Glutamatergic neuron (in vitro differentiated cells): ENCODE data around the gene HIVEP2. TPM values are rescaled to one million over a fixed set of nuclear protein-coding genes. Genes with fewer than 3 reads are reported as not detected.

Source experiments
- DNase-seq: peaks from one replicate; pipeline ENCODE4 v3.0.0; 2022
- H3K27ac Mint-ChIP-seq: one replicate; pipeline ENCODE4 v1.8.0; 2020; ENCODE audit warnings: mild to moderate bottlenecking, mixed read lengths, inconsistent platforms; ENCODE audit not compliant: unreplicated experiment
- H3K27me3 Mint-ChIP-seq: one replicate; pipeline ENCODE4 v1.8.0; 2020; ENCODE audit warnings: mild to moderate bottlenecking, moderate library complexity, mixed read lengths, inconsistent platforms; ENCODE audit not compliant: unreplicated experiment
- H3K36me3 Mint-ChIP-seq: one replicate; pipeline ENCODE4 v1.8.0; 2020; ENCODE audit warnings: mild to moderate bottlenecking, mixed read lengths, inconsistent platforms; ENCODE audit not compliant: unreplicated experiment
- H3K4me1 Mint-ChIP-seq: one replicate; pipeline ENCODE4 v1.8.0; 2020; ENCODE audit warnings: mild to moderate bottlenecking, low read depth, mixed read lengths, inconsistent platforms; ENCODE audit not compliant: unreplicated experiment
- H3K4me3 Mint-ChIP-seq: one replicate; pipeline ENCODE4 v1.8.0; 2020; ENCODE audit warnings: mild to moderate bottlenecking, mixed read lengths, inconsistent platforms; ENCODE audit not compliant: unreplicated experiment
- H3K9me3 Mint-ChIP-seq: one replicate; pipeline ENCODE4 v1.8.0; 2020; ENCODE audit warnings: mild to moderate bottlenecking, moderate library complexity, mixed read lengths, inconsistent platforms; ENCODE audit not compliant: unreplicated experiment
- total RNA-seq: library from RNA; stranded (reverse); fragmentation: NEBNext Ultra II Directional; extraction: Animal tissue kit (Norgen Biotek cat#: 25700); gene quantifications from one replicate; pipeline ENCODE4 v1.2.1, GENCODE V29; 2021; ENCODE audit not compliant: unreplicated experiment
- TF ChIP-seq, protein P1 (sequence below): fragments of 200-600 bp; sonication (generic); IDR thresholded peaks from one replicate; pipeline ENCODE4 v1.5.0; 2021; ENCODE audit not compliant: partially characterized antibody, unreplicated experiment

HIVEP2 gene
- total RNA-seq, 1 donor from 2014 or later, result 2.6 TPM

DNA sequence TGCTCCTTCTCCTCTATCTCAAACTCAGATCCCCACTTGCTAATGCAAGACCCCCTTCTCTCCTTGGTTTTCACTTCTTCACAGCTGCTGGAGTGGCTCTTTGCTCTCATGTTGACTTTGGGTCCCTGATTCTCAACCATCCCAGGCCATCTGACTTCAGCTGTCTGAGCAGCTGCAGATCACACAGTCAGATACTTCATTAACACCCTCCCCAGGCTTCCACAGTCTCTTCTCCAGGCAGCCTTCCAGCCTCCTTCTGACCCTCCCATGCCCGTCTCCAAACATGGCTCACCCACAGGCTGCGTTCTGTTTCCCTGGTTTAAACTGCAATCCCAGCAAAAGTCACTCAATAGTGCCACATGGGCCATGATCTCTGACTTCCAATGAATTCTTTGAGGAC is 65.4 kb downstream of the HIVEP2 start:
- H3K27me3 Mint-ChIP-seq, result peaks cover 1% of the 10 kb centered on the region

DNA sequence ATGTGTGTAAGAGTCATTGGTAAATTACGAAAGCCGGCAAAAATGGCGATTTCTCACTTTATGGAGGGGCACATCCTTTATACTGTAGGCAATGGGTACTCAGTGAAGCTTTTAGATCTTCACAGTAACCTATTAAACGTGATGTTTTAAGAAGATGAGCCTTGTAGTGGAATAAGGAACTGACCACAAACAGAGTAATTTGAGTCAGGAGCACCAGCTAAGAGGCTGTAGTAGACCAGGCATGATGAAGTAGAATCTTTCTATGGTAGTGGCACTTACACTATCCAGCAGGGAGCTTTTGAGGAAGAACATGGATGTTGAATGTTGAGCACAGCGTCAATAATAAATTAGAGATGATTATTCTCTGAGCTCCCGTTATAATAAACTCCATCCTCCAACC is 65.9 kb downstream of the HIVEP2 start:
- H3K4me1 Mint-ChIP-seq, result peaks cover under 1% of the 10 kb centered on the region

More for the DNA sequence above, 65.4 kb downstream of the HIVEP2 start:
- H3K4me1 Mint-ChIP-seq, result peaks cover 5% of the 10 kb centered on the region
- DNase-seq, result no peak
- no peak overlapping the region for H3K4me3 Mint-ChIP-seq
- H3K36me3 Mint-ChIP-seq, result no peaks in the 10 kb centered on the region
- H3K9me3 Mint-ChIP-seq, result no peaks in the 10 kb centered on the region
- TF ChIP-seq, protein P1, sequence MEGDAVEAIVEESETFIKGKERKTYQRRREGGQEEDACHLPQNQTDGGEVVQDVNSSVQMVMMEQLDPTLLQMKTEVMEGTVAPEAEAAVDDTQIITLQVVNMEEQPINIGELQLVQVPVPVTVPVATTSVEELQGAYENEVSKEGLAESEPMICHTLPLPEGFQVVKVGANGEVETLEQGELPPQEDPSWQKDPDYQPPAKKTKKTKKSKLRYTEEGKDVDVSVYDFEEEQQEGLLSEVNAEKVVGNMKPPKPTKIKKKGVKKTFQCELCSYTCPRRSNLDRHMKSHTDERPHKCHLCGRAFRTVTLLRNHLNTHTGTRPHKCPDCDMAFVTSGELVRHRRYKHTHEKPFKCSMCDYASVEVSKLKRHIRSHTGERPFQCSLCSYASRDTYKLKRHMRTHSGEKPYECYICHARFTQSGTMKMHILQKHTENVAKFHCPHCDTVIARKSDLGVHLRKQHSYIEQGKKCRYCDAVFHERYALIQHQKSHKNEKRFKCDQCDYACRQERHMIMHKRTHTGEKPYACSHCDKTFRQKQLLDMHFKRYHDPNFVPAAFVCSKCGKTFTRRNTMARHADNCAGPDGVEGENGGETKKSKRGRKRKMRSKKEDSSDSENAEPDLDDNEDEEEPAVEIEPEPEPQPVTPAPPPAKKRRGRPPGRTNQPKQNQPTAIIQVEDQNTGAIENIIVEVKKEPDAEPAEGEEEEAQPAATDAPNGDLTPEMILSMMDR, result no peak
- no peak overlapping the region for H3K27ac Mint-ChIP-seq

DNA sequence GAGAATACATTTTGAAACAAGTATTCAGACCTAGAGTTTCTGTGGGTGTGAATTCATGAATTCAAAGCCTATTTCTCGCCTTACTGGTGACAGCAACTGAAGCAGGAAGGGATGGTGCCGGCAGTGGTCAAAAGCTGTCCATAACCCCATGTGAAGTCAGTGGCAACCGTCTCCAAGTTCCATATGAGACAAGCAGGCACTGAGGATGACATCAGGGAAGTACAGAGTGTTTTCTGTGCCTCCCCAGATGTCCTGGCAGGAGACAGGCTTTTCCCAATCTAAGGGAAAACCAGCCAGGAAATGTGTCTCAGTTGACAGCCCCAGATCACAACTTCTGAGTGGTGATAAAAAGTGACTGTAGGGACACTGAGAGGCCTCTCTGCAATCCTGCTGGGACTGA is 66.6 kb downstream of the HIVEP2 start:
- H3K9me3 Mint-ChIP-seq, result no peaks in the 10 kb centered on the region
- TF ChIP-seq, protein P1, result no peak
- no peaks in the 10 kb centered on the region for H3K4me1 Mint-ChIP-seq
- DNase-seq, result no peak
- no peak overlapping the region for H3K27ac Mint-ChIP-seq
- H3K36me3 Mint-ChIP-seq, result no peaks in the 10 kb centered on the region
- no peak overlapping the region for H3K4me3 Mint-ChIP-seq
- no peaks in the 10 kb centered on the region for H3K27me3 Mint-ChIP-seq

More for the DNA sequence above, 65.9 kb downstream of the HIVEP2 start:
- Mint-ChIP-seq H3K9me3 (no peaks in the 10 kb centered on the region), H3K36me3 (no peaks in the 10 kb centered on the region), H3K27me3 (no peaks in the 10 kb centered on the region), H3K4me3 (no peak overlapping the region), H3K27ac (no peak overlapping the region)
- no peak for DNase-seq
- TF ChIP-seq, protein P1, result no peak

DNA sequence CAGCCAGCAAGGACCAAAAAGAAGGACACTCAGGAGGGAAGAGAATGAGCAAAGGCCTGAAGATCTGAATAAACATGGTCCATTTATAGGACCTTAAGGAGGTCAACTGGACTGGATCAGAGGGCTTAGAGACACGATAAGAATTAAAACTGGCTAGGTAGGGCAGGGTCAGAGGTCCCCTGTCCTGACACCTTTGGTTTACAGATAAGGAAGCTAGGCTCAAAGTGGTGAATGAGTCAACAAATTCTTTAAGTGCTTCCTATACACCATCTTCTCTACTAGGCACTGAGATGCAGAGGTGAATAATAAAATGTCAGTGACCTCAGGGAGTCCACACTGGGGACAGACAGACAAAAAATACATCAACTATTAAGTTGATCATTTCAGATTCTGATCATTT is 70.3 kb downstream of the HIVEP2 start:
- Mint-ChIP-seq H3K27ac (no peak overlapping the region), H3K4me3 (no peak overlapping the region), H3K36me3 (no peaks in the 10 kb centered on the region), H3K27me3 (no peaks in the 10 kb centered on the region), H3K4me1 (no peaks in the 10 kb centered on the region), H3K9me3 (no peaks in the 10 kb centered on the region)
- TF ChIP-seq, protein P1, result no peak
- no peak for DNase-seq

DNA sequence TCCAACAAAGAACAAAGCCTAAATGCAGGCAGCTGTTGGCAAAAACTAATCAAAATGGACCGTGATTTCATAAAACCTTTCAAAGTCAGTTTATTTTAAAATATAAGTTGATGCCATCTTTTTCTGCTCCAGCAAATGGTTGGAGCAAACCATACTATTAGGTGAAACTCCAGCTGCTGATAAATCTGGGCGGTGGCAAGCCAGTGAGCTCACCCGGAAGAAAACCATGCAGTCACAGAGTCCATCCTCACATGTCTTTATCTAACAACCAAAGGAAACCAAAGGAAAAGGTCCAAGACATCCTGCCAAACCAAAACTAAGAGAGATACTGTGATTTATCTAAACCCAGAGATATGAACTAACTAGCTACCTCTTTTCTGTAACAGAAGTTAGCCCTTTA is 72.6 kb downstream of the HIVEP2 start:
- Mint-ChIP-seq H3K27ac (no peak overlapping the region), H3K4me3 (no peak overlapping the region), H3K9me3 (no peaks in the 10 kb centered on the region), H3K27me3 (no peaks in the 10 kb centered on the region), H3K4me1 (peaks cover 2% of the 10 kb centered on the region), H3K36me3 (no peaks in the 10 kb centered on the region)
- DNase-seq, result no peak
- TF ChIP-seq, protein P1, result no peak
